Inflammatory macrophage (primary cell): ENCODE data around the gene MLPH.
A peak's percentile ranks its signal among the peaks of the same experiment; 100 is the strongest.

ENCODE experiments used
- DNase-seq, 2 donors: peaks; one replicate each; pipeline ENCODE4 v3.0.0-alpha.2; 2020 to 2022

The MLPH gene

GRCh38 chr2:237480556-237480955 lies 6.5 kb upstream of the MLPH start:
- DNase-seq = peak; percentile 31 to 53

GRCh38 chr2:237480988-237481525 lies 6.0 kb upstream of the MLPH start:
- no peak for DNase-seq

GRCh38 chr2:237482485-237482884 lies 4.6 kb upstream of the MLPH start:
- DNase-seq = peak; percentile 83 to 94

- peak; percentile 97 to 98 for DNase-seq
These were observed 3.9 kb upstream of the MLPH start for GRCh38 chr2:237483018-237483731.

DNA sequence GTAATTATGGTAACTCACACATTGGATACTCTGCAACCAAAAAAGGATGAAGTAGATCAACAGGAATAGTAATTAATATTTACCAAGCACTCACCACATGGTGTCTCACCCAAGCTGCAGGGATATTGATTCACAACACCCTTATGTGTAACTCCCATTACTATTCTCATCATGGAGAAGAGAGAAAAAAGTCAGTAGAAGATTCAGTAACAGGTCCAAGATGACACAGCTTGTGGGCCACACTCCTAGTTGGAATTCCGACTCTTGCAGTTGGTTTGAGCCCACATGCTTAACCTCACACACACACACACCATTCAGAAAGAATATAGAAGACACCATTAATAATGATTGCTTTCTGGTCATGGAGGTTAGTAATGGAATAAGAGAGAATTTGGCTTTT lies 1.7 kb upstream of the MLPH start:
- DNase-seq = no peak

GRCh38 chr2:237485844-237486243 lies 1.2 kb upstream of the MLPH start:
- no peak for DNase-seq

GRCh38 chr2:237486334-237486818 lies 675 bp upstream of the MLPH start:
- DNase-seq = no peak

DNA sequence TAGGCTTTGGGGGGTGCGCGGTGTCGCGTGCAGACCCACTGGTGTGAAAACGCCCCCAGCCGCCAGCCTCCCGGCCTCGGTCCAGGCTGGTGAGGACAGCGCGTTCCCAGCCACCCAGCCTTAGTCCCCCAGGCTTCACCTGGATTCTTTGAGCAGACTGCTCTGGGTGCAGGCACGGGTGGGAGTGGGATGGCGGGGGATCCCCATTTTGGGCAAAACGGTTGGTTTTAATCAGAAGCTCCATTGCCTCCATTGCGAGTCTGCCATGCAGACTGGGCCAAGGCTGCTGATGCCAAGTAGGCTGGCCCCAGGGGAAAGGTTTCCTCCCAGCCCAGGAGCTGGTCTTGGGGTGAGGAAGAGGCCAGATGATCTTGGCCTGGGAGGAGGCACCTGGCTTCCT lies 445 bp downstream of the MLPH start:
- DNase-seq = no peak

- DNase-seq = no peak
These were observed 1.2 kb downstream of the MLPH start for GRCh38 chr2:237488295-237488694.

GRCh38 chr2:237488901-237489860 lies 2.1 kb downstream of the MLPH start:
- DNase-seq = no peak

DNA sequence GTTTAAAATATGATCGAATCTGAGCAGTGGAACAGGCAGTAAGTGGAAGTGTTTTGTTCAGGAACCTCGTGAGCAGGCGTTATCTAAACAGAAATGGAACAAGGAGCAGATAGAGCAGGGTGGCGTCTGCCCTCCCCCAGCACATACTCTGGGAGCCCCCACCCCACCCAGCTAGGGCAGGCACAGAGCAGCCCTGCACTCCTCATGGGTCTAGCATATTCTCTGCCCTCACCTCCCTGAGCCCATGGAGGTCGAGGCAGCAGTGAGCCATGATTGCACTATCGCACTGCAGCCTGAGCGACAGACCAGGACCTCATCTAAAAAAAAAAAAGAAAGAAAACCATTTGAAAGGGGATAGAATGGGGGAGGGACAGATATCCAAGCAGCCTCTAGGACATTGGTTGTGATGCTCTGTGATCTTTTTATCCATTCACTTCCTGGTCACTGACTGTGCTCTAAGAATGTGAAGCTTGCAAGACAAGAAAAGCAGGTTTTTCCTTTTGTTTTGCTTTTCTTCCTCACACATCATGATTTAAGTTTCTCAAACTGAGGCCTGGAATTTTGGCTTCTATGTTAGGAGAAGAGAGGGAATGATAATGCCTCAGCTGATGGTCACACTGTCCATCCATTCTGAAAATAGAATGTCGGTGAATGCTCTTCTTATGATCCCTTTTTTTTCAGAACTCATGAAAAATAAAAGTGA lies 3.1 kb downstream of the MLPH start:
- DNase-seq = no peak

DNA sequence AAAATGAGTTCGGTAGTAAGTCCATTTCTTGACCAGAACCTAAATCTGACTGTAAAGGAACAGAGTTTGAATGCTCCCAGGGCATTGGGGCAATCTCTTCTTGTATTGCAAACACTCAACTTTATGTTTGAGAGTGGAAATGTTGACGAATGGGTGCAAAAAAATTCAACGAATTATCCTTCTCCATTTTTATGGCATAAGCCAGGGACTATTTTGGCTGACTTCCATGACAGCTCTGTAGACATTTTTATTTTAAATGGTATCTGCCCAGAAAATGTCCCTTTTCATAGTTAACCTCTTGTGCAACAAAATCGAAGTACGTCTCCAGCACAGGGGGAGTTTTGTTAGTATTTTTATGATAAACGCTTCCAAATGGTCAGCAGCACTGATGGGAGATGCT lies 3.7 kb downstream of the MLPH start:
- no peak for DNase-seq

- no peak for DNase-seq
These were observed 4.6 kb downstream of the MLPH start for GRCh38 chr2:237491515-237492118.

DNA sequence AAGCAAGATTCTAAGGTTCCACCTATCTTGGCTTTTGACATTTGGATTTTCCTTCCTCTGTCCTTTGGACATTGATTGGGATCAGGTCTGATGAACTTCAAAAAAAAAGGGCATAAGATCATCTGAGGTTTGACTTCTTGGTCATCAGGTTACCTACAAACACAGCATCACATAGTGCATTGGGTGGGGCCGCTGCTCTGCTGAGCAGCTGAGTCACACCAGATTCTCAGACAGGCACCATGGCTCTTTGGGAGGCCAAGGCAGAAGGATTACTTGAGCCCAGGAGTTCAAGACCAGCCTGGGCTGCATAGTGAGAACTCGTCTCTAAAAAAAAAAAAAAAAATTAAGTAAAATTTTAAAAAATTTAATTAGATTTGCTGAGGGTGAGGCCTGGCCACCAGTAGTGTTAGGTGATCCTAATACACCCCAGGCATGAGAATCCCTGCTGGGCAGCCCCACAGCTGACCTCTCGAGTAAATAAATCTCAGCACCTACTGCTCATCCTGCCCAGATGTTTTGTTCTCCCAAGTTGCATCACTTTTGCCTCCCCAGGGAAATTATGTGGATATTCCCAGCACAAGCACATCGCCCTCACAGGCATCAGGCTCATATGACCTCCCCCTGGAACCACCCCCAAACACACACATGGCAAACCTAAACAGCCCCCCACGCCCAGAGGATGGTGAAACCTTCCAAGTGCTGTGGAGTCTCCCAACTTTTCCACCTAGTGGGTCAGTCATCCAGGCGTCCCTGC lies 5.3 kb downstream of the MLPH start:
- DNase-seq = no peak

DNA sequence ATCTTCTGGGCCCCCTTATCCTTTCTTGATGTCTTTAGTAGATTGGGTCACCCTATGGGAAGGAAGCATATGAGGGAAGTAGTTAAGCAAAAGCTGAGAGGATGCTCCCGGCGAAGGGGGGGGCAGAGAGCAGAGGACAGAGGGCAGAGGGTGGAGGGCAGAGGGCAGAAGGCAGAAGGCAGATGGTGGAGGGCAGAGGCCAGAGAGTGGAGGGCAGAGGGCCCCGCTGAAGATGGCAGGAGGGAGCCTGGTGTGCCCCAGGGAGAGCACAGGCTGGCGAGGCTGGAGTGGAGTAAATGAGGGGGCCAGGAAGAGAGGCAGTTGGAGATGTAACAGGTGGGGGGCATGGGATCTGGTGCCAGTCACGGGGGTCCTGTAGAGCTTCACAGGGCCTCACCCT lies 7.0 kb downstream of the MLPH start:
- no peak for DNase-seq

GRCh38 chr2:237495521-237496117 lies 8.6 kb downstream of the MLPH start:
- no peak for DNase-seq

DNA sequence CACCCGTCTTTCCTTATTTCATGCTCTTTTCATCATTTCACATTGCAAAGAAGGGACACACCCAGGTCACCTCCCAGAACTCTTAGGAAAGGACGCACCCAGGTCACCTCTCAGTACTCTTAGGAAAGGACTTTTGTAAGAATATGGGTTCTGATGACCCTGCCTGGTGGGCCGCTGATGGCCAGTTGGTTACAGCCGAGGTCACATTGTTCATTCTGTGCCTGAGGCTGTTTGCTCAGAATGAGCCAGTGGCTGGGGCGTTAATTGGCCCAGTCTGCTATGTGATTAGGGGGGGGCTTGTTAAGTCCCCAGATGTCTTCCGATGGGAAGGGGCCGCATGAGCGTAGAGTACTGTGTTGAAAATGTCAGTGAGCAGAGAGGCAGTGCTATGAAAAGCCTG lies 9.4 kb downstream of the MLPH start:
- no peak for DNase-seq

DNA sequence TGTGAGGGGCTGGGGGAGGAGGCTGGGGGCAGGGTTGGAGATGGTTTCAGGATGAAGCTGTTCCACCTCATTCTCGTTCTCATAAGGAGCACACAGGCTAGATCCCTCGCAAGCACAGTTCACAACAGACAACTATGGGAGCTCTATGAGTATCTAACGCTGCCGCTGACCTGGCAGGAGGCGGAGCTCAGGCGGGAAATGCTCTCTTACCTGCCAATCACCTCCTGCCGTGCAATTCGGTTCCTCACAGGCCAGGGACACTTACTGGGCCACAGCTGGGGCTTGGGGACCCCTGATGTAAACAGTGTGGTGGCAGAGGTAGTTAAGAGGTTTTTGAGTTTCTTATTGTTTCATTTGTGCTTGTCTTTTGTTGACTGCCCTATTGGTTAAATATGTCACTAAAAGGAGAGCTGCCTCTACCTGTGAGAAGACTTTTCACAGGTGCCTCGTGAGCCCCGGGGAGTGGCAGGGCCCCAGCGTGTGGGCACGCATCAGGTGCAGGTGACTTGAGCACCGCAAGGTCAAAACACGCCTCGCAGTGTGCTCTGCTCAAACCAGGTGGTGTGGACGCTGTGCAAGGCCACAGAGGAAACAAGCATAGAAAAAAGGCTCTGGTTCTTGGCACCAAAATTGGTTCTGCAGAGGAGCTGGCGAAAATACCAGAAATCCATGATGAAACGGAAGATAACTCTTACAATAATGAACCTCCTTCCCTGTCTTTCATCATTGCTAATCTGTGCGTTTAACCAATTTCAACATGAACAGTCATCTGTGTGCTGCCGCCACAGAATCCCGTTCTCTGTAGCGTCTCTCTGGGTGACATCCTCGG lies 10.2 kb downstream of the MLPH start:
- no peak for DNase-seq

- peak; percentile 96 to 98 for DNase-seq
These were observed 10.8 kb downstream of the MLPH start for GRCh38 chr2:237497838-237498186.

DNA sequence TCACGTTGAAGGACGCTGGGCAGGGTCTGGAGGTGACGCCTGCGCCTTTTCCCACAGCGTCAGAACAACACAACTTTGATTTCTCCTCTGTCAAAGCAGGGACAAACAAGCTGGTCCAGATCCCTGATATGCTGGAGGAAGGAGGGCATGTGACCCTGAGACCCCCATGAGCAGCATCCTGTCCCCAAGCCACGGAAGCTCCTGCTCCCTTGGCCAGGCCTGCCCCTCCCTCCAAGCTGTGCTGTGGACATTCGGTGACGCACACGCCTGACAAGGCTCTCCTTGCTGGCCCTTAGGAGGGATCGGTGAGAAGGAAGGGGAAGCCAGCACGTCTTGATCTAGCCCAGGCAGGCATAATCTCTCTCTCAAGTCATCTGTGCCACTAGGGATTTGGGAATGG lies 11.3 kb downstream of the MLPH start:
- DNase-seq = no peak
